Endothelial cell of umbilical vein (primary cell): Measurements from ENCODE around the gene COPS7B. TPM values are rescaled to one million over a fixed set of nuclear protein-coding genes. Genes with fewer than 3 reads are reported as not detected.

Experiments used
- BruUV-seq: library from RNA; stranded (reverse); fragments of 400-500 nt; replicated peaks from 2 replicates; lab custom pipeline; 2021; lab: Mats Ljungman, UMichigan
- CTCF ChIA-PET: fragments of 300-600, 350-600 bp; sonication (Branson Sonifier 250); formaldehyde crosslinking; loops from one replicate; lab custom pipeline; 2021; ENCODE audit warnings: antibody characterized with exemption, inconsistent platforms; lab: Charles Lee
- POLR2A ChIA-PET: fragments of 300-600, 350-600 bp; sonication (Branson Sonifier 250); formaldehyde crosslinking; loops from one replicate; lab custom pipeline; 2021; ENCODE audit warnings: antibody characterized with exemption, inconsistent platforms; lab: Charles Lee
- DNase-seq: peaks from one replicate; pipeline ENCODE4 v3.0.0-alpha.2; 2011; ENCODE audit warnings: low read depth, low spot score
- FAIRE-seq: peaks from 2 replicates; lab custom pipeline; 2011; peaks lifted over from hg19 to GRCh38; lab: Jason Lieb, UNC
- H2AFZ ChIP-seq: 2 replicates; pipeline ENCODE4 v1.6.0; 2012; ENCODE audit warnings: low read depth, low read length, control low read depth, inconsistent platforms
- H3K27ac ChIP-seq: 2 replicates; pipeline ENCODE4 v1.5.1; 2011; ENCODE audit warnings: low read depth, mild to moderate bottlenecking, control low read depth, low read length, moderate library complexity; ENCODE audit not compliant: insufficient read depth
- H3K27me3 ChIP-seq, 2 experiments: 2 replicates each; pipeline versions ENCODE4 v1.6.0 to v1.6.1; 2011; ENCODE audit warnings: low read length in 2 of 2, mixed read lengths in 1 of 2; ENCODE audit not compliant: control insufficient read depth in 2 of 2, insufficient read depth in 2 of 2
- H3K36me3 ChIP-seq, 2 experiments: 2 replicates in 1 of 2; 3 replicates in 1 of 2; pipeline ENCODE4 v1.5.1; 2011; ENCODE audit warnings: low read length in 2 of 2, mild to moderate bottlenecking in 1 of 2, moderate library complexity in 1 of 2; ENCODE audit not compliant: control insufficient read depth in 2 of 2, insufficient read depth in 2 of 2; ENCODE audit errors: extremely low read depth in 1 of 2
- H3K4me1 ChIP-seq: 3 replicates; pipeline ENCODE4 v1.5.1; 2011; ENCODE audit warnings: mild to moderate bottlenecking, low read length; ENCODE audit not compliant: control insufficient read depth, insufficient read depth; ENCODE audit errors: extremely low read depth
- H3K4me2 ChIP-seq: 2 replicates; pipeline ENCODE4 v1.6.1; 2011; ENCODE audit warnings: low read length, control low read depth, mixed read lengths; ENCODE audit not compliant: insufficient read depth
- H3K4me3 ChIP-seq, 3 experiments: fragments of 200-600 bp in 1 of 3; sonication (generic), shearing (Covaris generic) in 1 of 3; replicated peaks in 1 of 3; 2 replicates each; pipeline ENCODE4 v1.5.1; 2011 to 2016; ENCODE audit warnings: control low read depth in 3 of 3, low read length in 3 of 3, mild to moderate bottlenecking in 2 of 3, inconsistent platforms in 1 of 3, low read depth in 1 of 3, moderate library complexity in 1 of 3; ENCODE audit not compliant: insufficient read depth in 1 of 3
- H3K79me2 ChIP-seq: 2 replicates; pipeline ENCODE4 v1.6.0; 2012; ENCODE audit warnings: low read length, inconsistent platforms; ENCODE audit not compliant: control insufficient read depth, insufficient read depth
- H3K9ac ChIP-seq: replicated peaks from 2 replicates; pipeline ENCODE3; 2011; ENCODE audit warnings: low read length, control low read depth; ENCODE audit not compliant: insufficient read depth; ENCODE audit errors: extremely low read depth
- H3K9me1 ChIP-seq: replicated peaks from 3 replicates; pipeline ENCODE4 v1.6.0; 2011; ENCODE audit warnings: mild to moderate bottlenecking, low read length; ENCODE audit not compliant: control insufficient read depth, insufficient read depth; ENCODE audit errors: extremely low read depth
- H3K9me3 ChIP-seq: replicated peaks from 2 replicates; pipeline ENCODE4 v1.5.1; 2012; ENCODE audit warnings: low read length, inconsistent platforms; ENCODE audit not compliant: control insufficient read depth, insufficient read depth
- H4K20me1 ChIP-seq: replicated peaks from 2 replicates; pipeline ENCODE3; 2011; ENCODE audit warnings: mild to moderate bottlenecking, low read length; ENCODE audit not compliant: control insufficient read depth, insufficient read depth; ENCODE audit errors: extremely low read depth
- EZH2 ChIP-seq: IDR thresholded peaks from 2 replicates; pipeline ENCODE4 v1.6.1; 2012; ENCODE audit warnings: borderline replicate concordance, low read depth, mild to moderate bottlenecking, moderate library complexity, low read length, inconsistent platforms; ENCODE audit not compliant: severe bottlenecking
- FOS ChIP-seq: IDR thresholded peaks from 2 replicates; pipeline ENCODE4 v1.6.1; 2011; ENCODE audit warnings: mild to moderate bottlenecking, low read length, moderate library complexity, borderline replicate concordance; ENCODE audit not compliant: insufficient read depth
- GATA2 ChIP-seq: IDR thresholded peaks from 2 replicates; pipeline ENCODE4 v1.7.0; 2011; ENCODE audit warnings: low read depth, mild to moderate bottlenecking, moderate library complexity, mixed read lengths, low read length; ENCODE audit not compliant: insufficient read length, insufficient read depth
- JUN ChIP-seq: IDR thresholded peaks from 2 replicates; pipeline ENCODE4 v1.6.1; 2011; ENCODE audit warnings: borderline replicate concordance, low read depth; ENCODE audit not compliant: insufficient read length, insufficient read depth
- MYC ChIP-seq: IDR thresholded peaks from one replicate; pipeline ENCODE4 v1.6.1; 2011; ENCODE audit warnings: mild to moderate bottlenecking, low read depth, low read length
- POLR2A ChIP-seq: IDR thresholded peaks from 2 replicates; pipeline ENCODE4 v1.6.1; 2012; ENCODE audit warnings: low read depth, mild to moderate bottlenecking, control low read depth, low read length
- POLR2AphosphoS5 ChIP-seq: IDR thresholded peaks from 2 replicates; pipeline ENCODE4 v1.6.1; 2012; ENCODE audit warnings: low read depth, mild to moderate bottlenecking, control low read depth, low read length, moderate library complexity; ENCODE audit not compliant: insufficient read depth
- dilution Hi-C: fragments of 300-500 bp; cut with MboI; formaldehyde crosslinking; loops from one replicate; pipeline ENCODE4 v1.15.0; 2019; ENCODE audit warnings: low sequenced_read_pairs; ENCODE audit not compliant: extremely low pct_ligation_motif_present
- intact Hi-C: fragments of 100-400 bp; cut with micrococcal nuclease; formaldehyde crosslinking; loops from one replicate; pipeline ENCODE4 v1.10.0; 2022
- polyA plus RNA-seq, 4 experiments: library from polyadenylated mRNA; depleted of rRNA in 3 of 4; stranded (reverse) in 3 of 4; unstranded in 1 of 4; fragments of >200 nt; gene quantifications; 2 replicates each; pipeline versions ENCODE4 v1.2.1 to v1.2.3, GENCODE V29; 2011 to 2012; ENCODE audit warnings: missing spikeins in 1 of 4
- total RNA-seq: library from RNA; stranded (reverse); gene quantifications from 2 replicates; pipeline ENCODE4 v1.2.3, GENCODE V29; 2021
- TF ChIP-seq, protein P1 (sequence below): IDR thresholded peaks from 2 replicates; pipeline ENCODE4 v1.6.1; 2011; ENCODE audit not compliant: insufficient read depth, insufficient read length
- TF ChIP-seq, protein P2 (sequence below), 2 donors: IDR thresholded peaks; 1 replicate in 1 of 2; 2 replicates in 1 of 2; pipeline ENCODE4 v1.5.1; 2011; ENCODE audit warnings: low read length in 2 of 2, mild to moderate bottlenecking in 2 of 2, moderate library complexity in 2 of 2, control low read depth in 1 of 2, inconsistent platforms in 1 of 2, low read depth in 1 of 2; ENCODE audit not compliant: insufficient read depth in 1 of 2; ENCODE audit errors: extremely low read depth in 1 of 2

The COPS7B gene
- total and polyA plus RNA-seq, 2 donors (not counting 3 experiments of a cell fraction or from before 2014, with no cell fraction given) = 50.3 to 59.2 TPM

DNA sequence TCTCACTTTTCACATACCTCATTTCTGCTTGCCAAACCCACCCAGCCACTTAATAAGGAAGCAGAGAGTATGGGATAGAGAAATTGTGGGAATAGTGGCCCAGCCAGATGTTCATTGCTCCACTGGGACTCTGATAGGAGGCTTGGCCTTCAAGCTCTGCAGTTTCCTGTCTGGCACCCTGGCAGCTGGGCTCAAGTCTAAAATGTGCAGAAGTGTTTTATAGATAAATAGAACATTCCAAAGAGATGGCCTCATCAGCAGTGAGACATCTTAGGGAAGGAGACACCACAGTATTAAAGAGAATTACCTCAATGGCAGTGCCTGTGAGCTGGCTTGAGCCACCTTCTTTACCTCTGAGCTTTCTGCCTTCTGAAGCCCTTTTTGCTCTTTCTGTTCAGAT, 24.7 kb downstream of the COPS7B start:
- Histone ChIP-seq H3K9ac (no peak overlapping the region), H3K4me3 (no peak overlapping the region), H3K27me3 (no peaks in the 10 kb centered on the region), H3K27ac (no peak overlapping the region), H3K9me1 (no peaks in the 10 kb centered on the region), H2AFZ (no peak overlapping the region), H3K4me1 (no peaks in the 10 kb centered on the region), H3K79me2 (no peaks in the 10 kb centered on the region), H3K36me3 (peaks cover 3 to 22% of the 10 kb centered on the region in 2 experiments), H4K20me1 (no peaks in the 10 kb centered on the region), H3K9me3 (no peaks in the 10 kb centered on the region), H3K4me2 (no peak overlapping the region)
- TF ChIP-seq POLR2A (no peak), GATA2 (no peak), EZH2 (no peak), JUN (no peak), POLR2AphosphoS5 (no peak), MYC (no peak), FOS (no peak)
- TF ChIP-seq, protein P1, sequence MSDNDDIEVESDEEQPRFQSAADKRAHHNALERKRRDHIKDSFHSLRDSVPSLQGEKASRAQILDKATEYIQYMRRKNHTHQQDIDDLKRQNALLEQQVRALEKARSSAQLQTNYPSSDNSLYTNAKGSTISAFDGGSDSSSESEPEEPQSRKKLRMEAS = no peak
- TF ChIP-seq, protein P2, sequence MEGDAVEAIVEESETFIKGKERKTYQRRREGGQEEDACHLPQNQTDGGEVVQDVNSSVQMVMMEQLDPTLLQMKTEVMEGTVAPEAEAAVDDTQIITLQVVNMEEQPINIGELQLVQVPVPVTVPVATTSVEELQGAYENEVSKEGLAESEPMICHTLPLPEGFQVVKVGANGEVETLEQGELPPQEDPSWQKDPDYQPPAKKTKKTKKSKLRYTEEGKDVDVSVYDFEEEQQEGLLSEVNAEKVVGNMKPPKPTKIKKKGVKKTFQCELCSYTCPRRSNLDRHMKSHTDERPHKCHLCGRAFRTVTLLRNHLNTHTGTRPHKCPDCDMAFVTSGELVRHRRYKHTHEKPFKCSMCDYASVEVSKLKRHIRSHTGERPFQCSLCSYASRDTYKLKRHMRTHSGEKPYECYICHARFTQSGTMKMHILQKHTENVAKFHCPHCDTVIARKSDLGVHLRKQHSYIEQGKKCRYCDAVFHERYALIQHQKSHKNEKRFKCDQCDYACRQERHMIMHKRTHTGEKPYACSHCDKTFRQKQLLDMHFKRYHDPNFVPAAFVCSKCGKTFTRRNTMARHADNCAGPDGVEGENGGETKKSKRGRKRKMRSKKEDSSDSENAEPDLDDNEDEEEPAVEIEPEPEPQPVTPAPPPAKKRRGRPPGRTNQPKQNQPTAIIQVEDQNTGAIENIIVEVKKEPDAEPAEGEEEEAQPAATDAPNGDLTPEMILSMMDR (IDR thresholded peaks at IDR 0.05; ENCODE audit: extremely low read depth in 1 of 2, insufficient read depth in 1 of 2, low read depth in 1 of 2, low read length in 2 of 2) = no peak
- DNase-seq = no peak
- dilution Hi-C loops = no loop called here
- CTCF ChIA-PET = interaction anchor here (2.0 kb wide), 1 partner anchor 10 kb away, joined by 11 read pairs; no protein-coding TSS in a partner anchor
- intact Hi-C loops = no loop called here
- no peak for FAIRE-seq
- BruUV-seq = no TSS peak
- POLR2A ChIA-PET = no interaction called here
